ENCODE results near the gene FAM184A. TPM values are rescaled to one million over a fixed set of nuclear protein-coding genes. Genes with fewer than 3 reads are reported as not detected.

FAM184A gene
- total RNA-seq, 1 donor from 2014 or later: 15.4 TPM

GRCh38 chr6:119043783-119044182 is 34.7 kb downstream of the FAM184A start:
- Histone ChIP-seq H3K4me3 (no peak overlapping the region), H3K9me3 (no peaks in the 10 kb centered on the region), H3K4me1 (no peaks in the 10 kb centered on the region), H3K27me3 (no peaks in the 10 kb centered on the region), H3K36me3 (no peaks in the 10 kb centered on the region), H3K27ac (no peak overlapping the region)
- no peak for ATAC-seq
- DNase-seq: no peak
- intact Hi-C loops (cut with DNase I): no loop called here
- no peak for TF ChIP-seq CTCF (IDR thresholded peaks at IDR 0.05)

GRCh38 chr6:119043265-119043664 is 35.2 kb downstream of the FAM184A start:
- no peak for TF ChIP-seq CTCF (IDR thresholded peaks at IDR 0.05)
- H3K27me3 ChIP-seq: no peaks in the 10 kb centered on the region
- no peaks in the 10 kb centered on the region for H3K4me1 ChIP-seq
- no peak overlapping the region for H3K4me3 ChIP-seq
- intact Hi-C loops (cut with DNase I): no loop called here
- ATAC-seq: no peak
- no peak for DNase-seq
- H3K9me3 ChIP-seq: no peaks in the 10 kb centered on the region
- H3K36me3 ChIP-seq: no peaks in the 10 kb centered on the region
- no peak overlapping the region for H3K27ac ChIP-seq

GRCh38 chr6:119040636-119041035 is 37.8 kb downstream of the FAM184A start:
- no peak for DNase-seq
- intact Hi-C loops (cut with DNase I): no loop called here
- H3K36me3 ChIP-seq: no peaks in the 10 kb centered on the region
- H3K9me3 ChIP-seq: no peaks in the 10 kb centered on the region
- no peaks in the 10 kb centered on the region for H3K27me3 ChIP-seq
- peak overlapping the region; percentile 17 for H3K4me3 ChIP-seq
- peak; percentile 92 for ATAC-seq
- no peak for TF ChIP-seq CTCF (IDR thresholded peaks at IDR 0.05)
- H3K27ac ChIP-seq: peak overlapping the region; percentile 74
- H3K4me1 ChIP-seq: no peaks in the 10 kb centered on the region

- intact Hi-C loops (cut with DNase I): no loop called here
- Histone ChIP-seq H3K4me3 (peak overlapping the region; percentile 17), H3K27ac (peak overlapping the region; percentile 74), H3K9me3 (no peaks in the 10 kb centered on the region), H3K4me1 (no peaks in the 10 kb centered on the region), H3K27me3 (no peaks in the 10 kb centered on the region), H3K36me3 (no peaks in the 10 kb centered on the region)
- TF ChIP-seq CTCF (IDR thresholded peaks at IDR 0.05): no peak
- ATAC-seq (peak; percentile 69), DNase-seq (peak; percentile 62)
These were observed 38.2 kb downstream of the FAM184A start for GRCh38 chr6:119040229-119040628.

GRCh38 chr6:119037941-119038623 is 40.4 kb downstream of the FAM184A start:
- ATAC-seq (no peak), DNase-seq (no peak)
- Histone ChIP-seq H3K4me3 (no peak overlapping the region), H3K36me3 (no peaks in the 10 kb centered on the region), H3K27ac (no peak overlapping the region), H3K9me3 (no peaks in the 10 kb centered on the region), H3K27me3 (no peaks in the 10 kb centered on the region), H3K4me1 (no peaks in the 10 kb centered on the region)
- intact Hi-C loops (cut with DNase I): no loop called here
- TF ChIP-seq CTCF (IDR thresholded peaks at IDR 0.05): no peak

- no peak overlapping the region for H3K4me3 ChIP-seq
These were observed 41.2 kb downstream of the FAM184A start for GRCh38 chr6:119037264-119037663.

More at GRCh38 chr6:119037264-119037663, 41.2 kb downstream of the FAM184A start:
- ATAC-seq (no peak), DNase-seq (no peak)
- TF ChIP-seq CTCF (IDR thresholded peaks at IDR 0.05): no peak
- Histone ChIP-seq H3K36me3 (no peaks in the 10 kb centered on the region), H3K9me3 (no peaks in the 10 kb centered on the region), H3K27me3 (no peaks in the 10 kb centered on the region), H3K27ac (no peak overlapping the region), H3K4me1 (no peaks in the 10 kb centered on the region)
- intact Hi-C loops (cut with DNase I): no loop called here
